CD14-positive monocyte (primary cell): ENCODE measurements around the gene SLC16A13. TPM values are rescaled to one million over a fixed set of nuclear protein-coding genes. Genes with fewer than 3 reads are reported as not detected.

Experiments used
- DNase-seq, 3 donors: peaks; one replicate each; pipeline ENCODE4 v3.0.0-alpha.2; 2011 to 2022
- H2AFZ ChIP-seq: 2 replicates; pipeline ENCODE4 v1.6.0; 2012; ENCODE audit warnings: mild to moderate bottlenecking, low read depth, low read length, inconsistent platforms; ENCODE audit not compliant: insufficient read depth, poor library complexity, severe bottlenecking
- H3K27ac ChIP-seq, 2 donors: 1 replicate in 1 of 2; 2 replicates in 1 of 2; pipeline ENCODE4 v1.5.1; 2012 to 2013; ENCODE audit warnings: low read length in 2 of 2, control low read depth in 1 of 2, inconsistent platforms in 1 of 2, low read depth in 1 of 2, mild to moderate bottlenecking in 1 of 2
- H3K27me3 ChIP-seq, 2 donors: one replicate each; pipeline versions ENCODE4 v1.6.0 to v1.6.1; 2011 to 2013; ENCODE audit warnings: low read length in 2 of 2; ENCODE audit not compliant: control insufficient read depth in 2 of 2, insufficient read depth in 2 of 2
- H3K36me3 ChIP-seq, 2 donors: replicated peaks in 1 of 2; 1 replicate in 1 of 2; 2 replicates in 1 of 2; pipeline versions ENCODE4 v1.5.1 to v1.6.1; 2012 to 2013; ENCODE audit warnings: low read length in 2 of 2, control low read depth in 1 of 2, inconsistent platforms in 1 of 2, mild to moderate bottlenecking in 1 of 2; ENCODE audit not compliant: insufficient read depth in 2 of 2, control insufficient read depth in 1 of 2
- H3K4me1 ChIP-seq, 2 donors: 1 replicate in 1 of 2; 2 replicates in 1 of 2; pipeline versions ENCODE4 v1.5.1 to v1.6.1; 2012 to 2013; ENCODE audit warnings: low read length in 2 of 2, control low read depth in 1 of 2, inconsistent platforms in 1 of 2, mild to moderate bottlenecking in 1 of 2, moderate library complexity in 1 of 2; ENCODE audit not compliant: insufficient read depth in 2 of 2, control insufficient read depth in 1 of 2
- H3K4me2 ChIP-seq: replicated peaks from 2 replicates; pipeline ENCODE3; 2012; ENCODE audit warnings: low read length, moderate library complexity, mild to moderate bottlenecking; ENCODE audit not compliant: poor library complexity, severe bottlenecking; ENCODE audit errors: extremely low read depth
- H3K4me3 ChIP-seq, 3 experiments: fragments of 200-600 bp in 1 of 3; sonication (generic) in 1 of 3; replicated peaks in 1 of 3; 1 replicate in 2 of 3; 2 replicates in 1 of 3; pipeline ENCODE4 v1.5.1; 2011 to 2013; ENCODE audit warnings: low read length in 3 of 3, mild to moderate bottlenecking in 3 of 3, control low read depth in 2 of 3, low read depth in 2 of 3, inconsistent platforms in 1 of 3, moderate library complexity in 1 of 3
- H3K79me2 ChIP-seq: 2 replicates; pipeline ENCODE4 v1.6.0; 2012; ENCODE audit warnings: mild to moderate bottlenecking, control low read depth, inconsistent platforms, low read length, moderate library complexity; ENCODE audit not compliant: insufficient read depth
- H3K9ac ChIP-seq: 2 replicates; pipeline ENCODE4 v1.6.0; 2017; ENCODE audit warnings: low read length, mild to moderate bottlenecking; ENCODE audit not compliant: insufficient read depth, poor library complexity, severe bottlenecking
- H3K9me3 ChIP-seq, 2 donors: replicated peaks in 1 of 2; 1 replicate in 1 of 2; 2 replicates in 1 of 2; pipeline versions ENCODE4 v1.5.1 to v1.6.1; 2012 to 2013; ENCODE audit warnings: low read length in 2 of 2, control low read depth in 1 of 2; ENCODE audit not compliant: control insufficient read depth in 1 of 2, insufficient read depth in 1 of 2
- H4K20me1 ChIP-seq: 2 replicates; pipeline ENCODE4 v1.6.0; 2012; ENCODE audit warnings: mild to moderate bottlenecking, low read length, control low read depth, moderate library complexity; ENCODE audit not compliant: insufficient read depth
- H3K27ac Mint-ChIP-seq, 7 donors: one replicate each; pipeline ENCODE4 v1.8.0; 2020; ENCODE audit warnings: mild to moderate bottlenecking in 7 of 7, mixed read lengths in 7 of 7, moderate library complexity in 6 of 7, inconsistent platforms in 2 of 7
- H3K27me3 Mint-ChIP-seq, 3 donors: one replicate each; pipeline ENCODE4 v1.8.0; 2021 to 2022; ENCODE audit warnings: low read depth in 3 of 3, mild to moderate bottlenecking in 3 of 3, mixed read lengths in 3 of 3, moderate library complexity in 3 of 3, inconsistent platforms in 1 of 3
- H3K36me3 Mint-ChIP-seq, 2 donors: one replicate each; pipeline ENCODE4 v1.8.0; 2020; ENCODE audit warnings: mixed read lengths in 2 of 2, inconsistent platforms in 1 of 2, mild to moderate bottlenecking in 1 of 2
- H3K4me1 Mint-ChIP-seq: one replicate; pipeline ENCODE4 v1.8.0; 2020; ENCODE audit warnings: mild to moderate bottlenecking, mixed read lengths
- H3K4me3 Mint-ChIP-seq, 2 donors: one replicate each; pipeline ENCODE4 v1.8.0; 2020; ENCODE audit warnings: mild to moderate bottlenecking in 2 of 2, mixed read lengths in 2 of 2, moderate library complexity in 1 of 2
- H3K9me3 Mint-ChIP-seq, 7 donors: one replicate each; pipeline ENCODE4 v1.8.0; 2020 to 2022; ENCODE audit warnings: mixed read lengths in 7 of 7, mild to moderate bottlenecking in 6 of 7, moderate library complexity in 6 of 7, inconsistent platforms in 2 of 7
- CTCF ChIP-seq: fragments of 200-600 bp; IDR thresholded peaks from one replicate; pipeline ENCODE4 v1.8.0; 2022; ENCODE audit warnings: antibody characterized with exemption, mild to moderate bottlenecking
- WGBS: methylation state at CpG from one replicate; pipeline ENCODE4 v1.1.5; 2013; ENCODE audit warnings: missing lambda C conversion rate; ENCODE audit not compliant: insufficient coverage; 5-methylcytosine and 5-hydroxymethylcytosine counted together
- intact Hi-C, 2 donors: fragments of 100-400 bp; cut with micrococcal nuclease; formaldehyde crosslinking; loops; one replicate each; pipeline versions ENCODE4 v1.15.0 to v1.15.1; 2023
- polyA minus RNA-seq: library from RNA; depleted of rRNA, polyadenylated mRNA; stranded (reverse); fragments of >200 nt; gene quantifications from 2 replicates; pipeline ENCODE4 v1.2.3, GENCODE V29; 2012
- polyA plus RNA-seq, 3 donors: library from polyadenylated mRNA; depleted of rRNA in 1 of 3; unstranded in 2 of 3; stranded (reverse) in 1 of 3; fragments of 300-500 nt in 2 of 3; fragments of >200 nt in 1 of 3; fragmentation: Illumina TruSeq in 2 of 3; gene quantifications; 1 replicate in 2 of 3; 2 replicates in 1 of 3; pipeline ENCODE4 v1.2.3, GENCODE V29; 2012 to 2021
- total RNA-seq, 12 experiments: library from RNA in 1 of 12; stranded (reverse) in 1 of 12; fragments of 120-200 nt in 1 of 12; gene quantifications; one replicate each; pipeline ENCODE4 v1.2.4 and lab custom pipeline; 2013 to 2026; ENCODE audit warnings: mixed read lengths in 6 of 12, inconsistent platforms in 1 of 12

SLC16A13 gene
- total RNA-seq (2013), result 0.52 TPM
- polyA plus RNA-seq (1 to 10 TPM in 2 of 3 donors, under 1 TPM in 1; 0.93 to 3.1 (median 2.2) TPM), polyA minus RNA-seq (0.83 and 1.2 TPM in 2 replicates), total RNA-seq (lab: John Stamatoyannopoulos, UW) (0.56 to 2.5 (median 1.5) reads per million in 11 experiments)

GRCh38 chr17:7035591-7036368 lies at the start of gene SLC16A13:
Gene SLC16A13 (plus strand): TSS chr17:7036015. CDS start chr17:7036383, 368 bp downstream.
- H3K36me3 ChIP-seq, result no peaks in the 10 kb centered on the region
- DNase-seq, result peak; percentile 96 to 98 (median 98)
- peak within 1 kb of the TSS; percentile 93 to 98 for H3K4me3 Mint-ChIP-seq
- peaks cover 3 to 10% of the 10 kb centered on the region in 2 donors for H3K36me3 Mint-ChIP-seq
- no peaks in the 10 kb centered on the region for H3K27me3 ChIP-seq
- peak within 1 kb of the TSS; percentile 73 to 86 (median 80) for H3K4me3 ChIP-seq
- H3K4me1 ChIP-seq, result peaks cover 20% of the 10 kb centered on the region in 2 donors
- no peaks in the 10 kb centered on the region for H3K9me3 ChIP-seq
- no peaks in the 10 kb centered on the region for H3K9me3 Mint-ChIP-seq
- under 1% methylated on average over 41 of the region's 52 CpGs for WGBS
- peak within 1 kb of the TSS; percentile 89 to 95 (median 94) for H3K27ac Mint-ChIP-seq
- peaks cover 30% of the 10 kb centered on the region for H3K4me1 Mint-ChIP-seq
- peaks cover 2 to 8% (median 4%) of the 10 kb centered on the region in 3 donors for H3K27me3 Mint-ChIP-seq
- H3K79me2 ChIP-seq, result peaks cover 10% of the 10 kb centered on the region
- no peak for TF ChIP-seq CTCF
- H3K9ac ChIP-seq, result peak within 1 kb of the TSS; percentile 72
- H3K4me2 ChIP-seq, result peak within 1 kb of the TSS; percentile 92
- intact Hi-C loops, result no loop called here
- peak within 1 kb of the TSS; percentile 87 to 91 for H3K27ac ChIP-seq
- H4K20me1 ChIP-seq, result no peaks in the 10 kb centered on the region
- peak within 1 kb of the TSS; percentile 86 for H2AFZ ChIP-seq

- intact Hi-C loops, result no loop called here
- H3K79me2 ChIP-seq, result no peaks in the 10 kb centered on the region
- no peaks in the 10 kb centered on the region for H3K36me3 Mint-ChIP-seq
- no peaks in the 10 kb centered on the region for H3K4me1 Mint-ChIP-seq
- no peak overlapping the region for H3K27ac ChIP-seq
- peaks cover 0 to 3% (median 0%) of the 10 kb centered on the region in 3 donors for H3K27me3 Mint-ChIP-seq
- H3K9me3 Mint-ChIP-seq, result peaks cover 0 to 3% (median 0%) of the 10 kb centered on the region in 7 donors
- no peak overlapping the region for H3K4me3 ChIP-seq
- H3K4me2 ChIP-seq, result no peak overlapping the region
- H3K27ac Mint-ChIP-seq, result no peak overlapping the region
- TF ChIP-seq CTCF, result no peak
- DNase-seq, result no peak
- no peaks in the 10 kb centered on the region for H3K36me3 ChIP-seq
- H3K9me3 ChIP-seq, result no peaks in the 10 kb centered on the region
- H3K27me3 ChIP-seq, result no peaks in the 10 kb centered on the region
- no peak overlapping the region for H3K4me3 Mint-ChIP-seq
- H2AFZ ChIP-seq, result no peak overlapping the region
- no CpG with 5 or more reads among the region's 3 CpGs for WGBS
- H4K20me1 ChIP-seq, result no peaks in the 10 kb centered on the region
- H3K4me1 ChIP-seq, result no peaks in the 10 kb centered on the region
- H3K9ac ChIP-seq, result no peak overlapping the region
Observed at GRCh38 chr17:6986676-6987075, 49.1 kb upstream of the SLC16A13 start.
